ENCODE data around the gene PTH1R.

Gene PTH1R

GRCh38 chr3:46898321-46899150 lies 21.0 kb downstream of the PTH1R start:
- no peak for DNase-seq (ENCODE audit: low read depth, low spot score)

- DNase-seq (ENCODE audit: low read depth, low spot score): no peak
Observed at GRCh38 chr3:46899151-46900006, 21.9 kb downstream of the PTH1R start.

GRCh38 chr3:46900007-46900292 lies 22.4 kb downstream of the PTH1R start:
- DNase-seq (ENCODE audit: low read depth, low spot score): no peak

- DNase-seq (ENCODE audit: low read depth, low spot score): no peak
Observed at GRCh38 chr3:46900356-46900755, 22.8 kb downstream of the PTH1R start.

GRCh38 chr3:46901061-46901460 lies 23.5 kb downstream of the PTH1R start:
- DNase-seq (ENCODE audit: low read depth, low spot score): no peak

- DNase-seq (ENCODE audit: low read depth, low spot score): no peak
Observed at GRCh38 chr3:46901591-46902187, 24.2 kb downstream of the PTH1R start.

- no peak for DNase-seq (ENCODE audit: low read depth, low spot score)
Observed at GRCh38 chr3:46902188-46902631, 24.7 kb downstream of the PTH1R start.

- DNase-seq (ENCODE audit: low read depth, low spot score): no peak
Observed at GRCh38 chr3:46903341-46904302, 26.1 kb downstream of the PTH1R start.

- no peak for DNase-seq (ENCODE audit: low read depth, low spot score)
Observed at GRCh38 chr3:46904303-46905212, 27.0 kb downstream of the PTH1R start.

- DNase-seq (ENCODE audit: low read depth, low spot score): no peak
Observed at GRCh38 chr3:46905213-46905560, 27.7 kb downstream of the PTH1R start.

- no peak for DNase-seq (ENCODE audit: low read depth, low spot score)
Observed at GRCh38 chr3:46905661-46906451, 28.3 kb downstream of the PTH1R start.

- no peak for DNase-seq (ENCODE audit: low read depth, low spot score)
Observed at GRCh38 chr3:46906471-46907058, 29.0 kb downstream of the PTH1R start.

GRCh38 chr3:46907271-46907670 lies 29.8 kb downstream of the PTH1R start:
- no peak for DNase-seq (ENCODE audit: low read depth, low spot score)

- no peak for DNase-seq (ENCODE audit: low read depth, low spot score)
Observed at GRCh38 chr3:46907960-46908293, 30.4 kb downstream of the PTH1R start.

GRCh38 chr3:46908294-46908985 lies 30.9 kb downstream of the PTH1R start:
- DNase-seq (ENCODE audit: low read depth, low spot score): no peak

- no peak for DNase-seq (ENCODE audit: low read depth, low spot score)
Observed at GRCh38 chr3:46908986-46909534, 31.5 kb downstream of the PTH1R start.

- DNase-seq (ENCODE audit: low read depth, low spot score): no peak
Observed at GRCh38 chr3:46909535-46910161, 32.1 kb downstream of the PTH1R start.
